GM12878 (cell line): ENCODE results near the gene RIPK3. TPM values are rescaled to one million over a fixed set of nuclear protein-coding genes. Genes with fewer than 3 reads are reported as not detected.
"Not testable (repeated sequence)": the region's sequence is repeated elsewhere in the genome, so short reads cannot be mapped to it uniquely, and the experiment has no call there.

Experiments
- ATAC-seq: fragments of 200-7000 bp; cut with Tn5 transposase; 3 replicates; pipeline ENCODE4 v1.9.1; 2020; ENCODE audit warnings: mild to moderate bottlenecking, moderate library complexity
- BruUV-seq: library from RNA; stranded (reverse); fragments of 400-500 nt; replicated peaks from 2 replicates; lab custom pipeline; 2021; lab: Mats Ljungman, UMichigan
- CTCF ChIA-PET: fragments of 300-600 bp; sonication (Branson Sonifier 250); formaldehyde crosslinking; extraction: SDS; loops from one replicate; lab custom pipeline; 2021; ENCODE audit warnings: inconsistent platforms; lab: Yijun Ruan, JAX
- POLR2A ChIA-PET: fragments of 350-600 bp; formaldehyde crosslinking; extraction: SDS; loops from one replicate; lab custom pipeline; 2021; ENCODE audit warnings: inconsistent platforms; lab: Charles Lee
- RAD21 ChIA-PET: fragments of 300-600 bp; sonication (Branson Sonifier 250); formaldehyde crosslinking; loops from one replicate; lab custom pipeline; 2023; ENCODE audit warnings: antibody characterized with exemption; ENCODE audit not compliant: unreplicated experiment; lab: Charles Lee
- SMC1A ChIA-PET: fragments of 300-600 bp; sonication (Branson Sonifier 250); formaldehyde crosslinking; loops from one replicate; lab custom pipeline; 2023; ENCODE audit not compliant: unreplicated experiment, uncharacterized antibody; lab: Charles Lee
- DNase-seq: peaks from one replicate; pipeline ENCODE4 v3.0.0-alpha.2; 2011; ENCODE audit warnings: low read depth, low spot score
- FAIRE-seq: peaks from 3 replicates; lab custom pipeline; 2011; peaks lifted over from hg19 to GRCh38; lab: Jason Lieb, UNC
- H2AFZ ChIP-seq: 2 replicates; pipeline ENCODE4 v1.6.0; 2011; ENCODE audit warnings: low read depth, low read length, control low read depth; ENCODE audit not compliant: control insufficient read depth
- H3K27ac ChIP-seq: 2 replicates; pipeline ENCODE4 v1.5.1; 2011; ENCODE audit warnings: control low read depth; ENCODE audit not compliant: control insufficient read depth, insufficient read depth
- H3K27me3 ChIP-seq, 2 experiments: replicated peaks in 1 of 2; 2 replicates each; pipeline versions ENCODE4 v1.6.0 to v1.6.1; 2011; ENCODE audit warnings: low read length in 1 of 2; ENCODE audit not compliant: control insufficient read depth in 2 of 2, insufficient read depth in 2 of 2
- H3K36me3 ChIP-seq, 2 experiments: 2 replicates each; pipeline ENCODE4 v1.5.1; 2011; ENCODE audit warnings: low read length in 1 of 2; ENCODE audit not compliant: control insufficient read depth in 2 of 2, insufficient read depth in 2 of 2
- H3K4me1 ChIP-seq: 2 replicates; pipeline ENCODE4 v1.6.1; 2011; ENCODE audit warnings: mild to moderate bottlenecking, low read length, moderate library complexity, mixed read lengths; ENCODE audit not compliant: control insufficient read depth, insufficient read depth
- H3K4me2 ChIP-seq: 2 replicates; pipeline ENCODE4 v1.6.0; 2011; ENCODE audit warnings: control low read depth; ENCODE audit not compliant: control insufficient read depth, insufficient read depth
- H3K4me3 ChIP-seq: fragments of 200-600 bp; sonication (generic); 2 replicates; pipeline ENCODE4 v1.5.1; 2016
- H3K79me2 ChIP-seq: 2 replicates; pipeline ENCODE4 v1.6.0; 2011; ENCODE audit warnings: low read length; ENCODE audit not compliant: control insufficient read depth, insufficient read depth
- H3K9ac ChIP-seq: 2 replicates; pipeline ENCODE4 v1.8.0; 2011; ENCODE audit warnings: low read length, control low read depth, mixed read lengths; ENCODE audit not compliant: control insufficient read depth, insufficient read depth
- H3K9me3 ChIP-seq: replicated peaks from 3 replicates; pipeline ENCODE4 v1.5.1; 2011; ENCODE audit warnings: mild to moderate bottlenecking, low read length; ENCODE audit not compliant: control insufficient read depth, insufficient read depth
- H4K20me1 ChIP-seq: 2 replicates; pipeline ENCODE4 v1.6.0; 2011; ENCODE audit not compliant: control insufficient read depth, insufficient read depth
- ATF3 ChIP-seq: IDR thresholded peaks from 2 replicates; pipeline ENCODE4 v1.6.1; 2011; ENCODE audit warnings: low read depth, mild to moderate bottlenecking, low read length, moderate library complexity, borderline replicate concordance; ENCODE audit errors: extremely low read depth
- CBX3 ChIP-seq: fragments of 200-600 bp; sonication (generic); IDR thresholded peaks from 2 replicates; pipeline ENCODE4 v1.6.1; 2016; ENCODE audit warnings: low read depth, borderline replicate concordance
- CTCF ChIP-seq, 3 experiments: IDR thresholded peaks in 2 of 3; conservative IDR thresholded peaks in 1 of 3; 2 replicates each; pipeline ENCODE4 v1.5.1; 2011; ENCODE audit warnings: low read depth in 3 of 3, low read length in 3 of 3, mild to moderate bottlenecking in 3 of 3, control low read depth in 2 of 3, moderate library complexity in 2 of 3, inconsistent platforms in 1 of 3, mixed read lengths in 1 of 3; ENCODE audit not compliant: control insufficient read depth in 2 of 3, insufficient read depth in 1 of 3; ENCODE audit errors: extremely low read depth in 1 of 3
- DPF2 ChIP-seq: fragments of 450-650 bp; IDR thresholded peaks from 2 replicates; pipeline ENCODE4 v1.6.1; 2017; ENCODE audit warnings: mild to moderate bottlenecking
- IRF5 ChIP-seq: fragments of 450-650 bp; IDR thresholded peaks from 2 replicates; pipeline ENCODE4 v1.6.1; 2017; ENCODE audit warnings: borderline replicate concordance
- MLLT1 ChIP-seq: fragments of 450-650 bp; IDR thresholded peaks from 2 replicates; pipeline ENCODE4 v1.6.1; 2016; ENCODE audit warnings: mild to moderate bottlenecking
- TCF7 ChIP-seq: IDR thresholded peaks from 2 replicates; pipeline ENCODE4 v1.6.1; 2014; ENCODE audit warnings: antibody characterized with exemption, borderline replicate concordance
- WRNIP1 ChIP-seq: IDR thresholded peaks from 2 replicates; pipeline ENCODE4 v1.6.1; 2011; ENCODE audit warnings: low read depth, low read length, improper control_type of control experiment, borderline replicate concordance
- WGBS: methylation state at CpG from one replicate; pipeline ENCODE4 v1.1.6; 2016; ENCODE audit warnings: low lambda C conversion rate; ENCODE audit not compliant: insufficient replicate concordance, insufficient coverage; ENCODE audit errors: missing lambda C conversion rate; 5-methylcytosine and 5-hydroxymethylcytosine counted together
- in situ Hi-C: fragments of 300-500 bp; cut with MboI; formaldehyde crosslinking; loops from 9 replicates; pipeline ENCODE4 v1.14.3; 2018; ENCODE audit warnings: mixed read lengths
- intact Hi-C: fragments of 100-400 bp; cut with micrococcal nuclease; formaldehyde crosslinking; loops from one replicate; pipeline ENCODE4 v1.14.2; 2022; ENCODE audit not compliant: unreplicated experiment
- polyA plus RNA-seq, 11 experiments: library from polyadenylated mRNA; depleted of rRNA in 4 of 11; unstranded in 6 of 11; stranded (reverse) in 5 of 11; fragments of >200 nt; fragmentation: Nextera tagmentation in 4 of 11; fragmentation: Illumina TruSeq in 1 of 11; extraction: Ambion mirVana in 4 of 11; extraction: Trizol in 1 of 11; gene quantifications; 1 replicate in 1 of 11; 2 replicates in 10 of 11; pipeline versions ENCODE4 v1.2.1 to v1.2.3, GENCODE V29; 2011 to 2016; ENCODE audit warnings: inconsistent platforms in 2 of 11, missing spikeins in 2 of 11, low read depth in 1 of 11
- total RNA-seq, 4 experiments: library from RNA; depleted of rRNA in 3 of 4; stranded (reverse); fragments of >200 nt in 3 of 4; fragmentation: Illumina TruSeq in 1 of 4; extraction: Trizol in 1 of 4; gene quantifications; 2 replicates each; pipeline versions ENCODE4 v1.2.1 to v1.2.3, GENCODE V29; 2013 to 2021

The RIPK3 gene
- total and polyA plus RNA-seq, 10 of the 15 experiments (the other 5 are each of a cell fraction or from before 2014, with no cell fraction given), result 2.0 to 13.6 (median 8.1) TPM

GRCh38 chr14:24372701-24373416 is 33.1 kb upstream of the RIPK3 start (continued):
- no peak for TF ChIP-seq CTCF (IDR thresholded peaks at IDR 0.05 in 2 of 3, conservative IDR thresholded peaks at IDR 0.05 in 1 of 3; ENCODE audit: control insufficient read depth in 2 of 3, extremely low read depth in 1 of 3, insufficient read depth in 1 of 3, low read depth in 3 of 3, low read length in 3 of 3)
- no peak for TF ChIP-seq IRF5
- no peak for TF ChIP-seq DPF2
- TF ChIP-seq MLLT1, result no peak
- TF ChIP-seq WRNIP1, result no peak
- TF ChIP-seq CBX3, result no peak
- no peak for TF ChIP-seq ATF3
- TF ChIP-seq TCF7, result no peak

- intact Hi-C loops, H3K36me3 ChIP-seq, BruUV-seq, FAIRE-seq, H3K9me3 ChIP-seq, H4K20me1 ChIP-seq, in situ Hi-C loops, ATAC-seq, H2AFZ ChIP-seq, H3K9ac ChIP-seq, H3K79me2 ChIP-seq, H3K27ac ChIP-seq, H3K4me1 ChIP-seq, H3K27me3 ChIP-seq, H3K4me2 ChIP-seq, DNase-seq, H3K4me3 ChIP-seq: not testable (repeated sequence)
- ChIA-PET SMC1A (interaction anchor here (0.5 to 1.6 kb wide), 5 partner anchors 9 to 168 kb away, joined by 3 to 8 read pairs (median 3); no protein-coding TSS in a partner anchor), POLR2A (interaction anchor here (0.6 to 1.0 kb wide), 3 partner anchors 17 to 489 kb away, joined by 3 to 4 read pairs (median 3); no protein-coding TSS in a partner anchor), RAD21 (interaction anchor here (1.2 to 2.0 kb wide), 3 partner anchors 8 to 60 kb away, joined by 3 to 7 read pairs (median 4); no protein-coding TSS in a partner anchor), CTCF (interaction anchor here (1.3 to 4.4 kb wide), 5 partner anchors 14 to 60 kb away, joined by 3 to 22 read pairs (median 5); no protein-coding TSS in a partner anchor)
- 33% methylated on average over 3 of the region's 3 CpGs for WGBS
Measured at GRCh38 chr14:24371605-24372004, 31.8 kb upstream of the RIPK3 start.
